PC-9 (cell line): ENCODE data around the gene RPA3. TPM values are rescaled to one million over a fixed set of nuclear protein-coding genes. Genes with fewer than 3 reads are reported as not detected.
"Not testable (repeated sequence)": the region's sequence is repeated elsewhere in the genome, so short reads cannot be mapped to it uniquely, and the experiment has no call there.

Experiments
- BruUV-seq: library from RNA; stranded (reverse); fragments of 400-500 nt; replicated peaks from 2 replicates; lab custom pipeline; 2021; lab: Mats Ljungman, UMichigan
- CTCF ChIA-PET: fragments of 300-600 bp; sonication (Branson Sonifier 250); formaldehyde crosslinking; loops from one replicate; lab custom pipeline; 2022; ENCODE audit warnings: antibody characterized with exemption; lab: Charles Lee
- POLR2A ChIA-PET: fragments of 300-600 bp; sonication (Branson Sonifier 250); formaldehyde crosslinking; loops from one replicate; lab custom pipeline; 2022; ENCODE audit warnings: antibody characterized with exemption; ENCODE audit not compliant: unreplicated experiment; lab: Charles Lee
- DNase-seq, 2 experiments: peaks; one replicate each; pipeline versions ENCODE4 v3.0.0 to v3.0.0-alpha.2; 2015 to 2022; ENCODE audit warnings: mixed read lengths in 1 of 2
- H2AFZ ChIP-seq: fragments of 200-600 bp; sonication (generic); 2 replicates; pipeline ENCODE4 v1.8.1; 2017; ENCODE audit warnings: antibody characterized with exemption
- H3F3A ChIP-seq: fragments of 200-600 bp; sonication (generic); 2 replicates; pipeline ENCODE4 v1.8.1; 2017; ENCODE audit warnings: antibody characterized with exemption, mild to moderate bottlenecking, low read depth; ENCODE audit not compliant: insufficient read depth
- H3K27ac ChIP-seq: fragments of 200-600 bp; sonication (generic); 2 replicates; pipeline ENCODE4 v1.6.1; 2016; ENCODE audit warnings: mixed run types
- H3K27me3 ChIP-seq: fragments of 200-600 bp; sonication (generic); 2 replicates; pipeline ENCODE4 v1.6.1; 2016; ENCODE audit warnings: low read depth, mixed run types; ENCODE audit not compliant: insufficient read depth
- H3K36me3 ChIP-seq: fragments of 200-600 bp; sonication (generic); 2 replicates; pipeline ENCODE4 v1.6.1; 2016; ENCODE audit warnings: low read depth, mixed run types
- H3K4me1 ChIP-seq: fragments of 200-600 bp; sonication (generic); replicated peaks from 2 replicates; pipeline ENCODE4 v1.6.1; 2016; ENCODE audit warnings: mixed run types; ENCODE audit not compliant: insufficient read depth
- H3K4me2 ChIP-seq: fragments of 200-600 bp; sonication (generic); 2 replicates; pipeline ENCODE4 v1.6.1; 2017; ENCODE audit warnings: mixed run types
- H3K4me3 ChIP-seq: fragments of 200-600 bp; sonication (generic); 2 replicates; pipeline ENCODE4 v1.6.1; 2016; ENCODE audit warnings: mixed run types
- H3K79me2 ChIP-seq: fragments of 200-600 bp; sonication (generic); 2 replicates; pipeline ENCODE4 v1.6.1; 2017; ENCODE audit warnings: low read depth, mixed run types
- H3K9me2 ChIP-seq: fragments of 200-600 bp; sonication (generic); 2 replicates; pipeline ENCODE4 v1.8.1; 2017; ENCODE audit warnings: mild to moderate bottlenecking; ENCODE audit not compliant: insufficient read depth
- H3K9me3 ChIP-seq: fragments of 200-600 bp; sonication (generic); 2 replicates; pipeline ENCODE4 v1.8.1; 2016; ENCODE audit warnings: low read depth; ENCODE audit not compliant: insufficient read depth
- H4K20me1 ChIP-seq: fragments of 200-600 bp; sonication (generic); 2 replicates; pipeline ENCODE4 v1.8.1; 2017; ENCODE audit not compliant: insufficient read depth
- EZH2 ChIP-seq: fragments of 200-600 bp; sonication (generic); IDR thresholded peaks from 2 replicates; pipeline ENCODE4 v1.8.0; 2017; ENCODE audit warnings: antibody characterized with exemption, low read depth
- intact Hi-C: fragments of 100-400 bp; cut with micrococcal nuclease; formaldehyde crosslinking; loops from one replicate; pipeline ENCODE4 v1.10.0; 2022; ENCODE audit not compliant: unreplicated experiment
- total RNA-seq: library from RNA; stranded (reverse); gene quantifications from 2 replicates; pipeline ENCODE4 v1.2.3, GENCODE V29; 2021
- TF ChIP-seq, protein P1 (sequence below): fragments of 200-600 bp; sonication (generic); conservative IDR thresholded peaks from 2 replicates; pipeline ENCODE4 v1.6.1; 2017; ENCODE audit warnings: mixed run types, antibody characterized with exemption, mild to moderate bottlenecking, moderate library complexity

RPA3 gene
- total RNA-seq, 1 experiment from 2014 or later: 166 TPM

DNA sequence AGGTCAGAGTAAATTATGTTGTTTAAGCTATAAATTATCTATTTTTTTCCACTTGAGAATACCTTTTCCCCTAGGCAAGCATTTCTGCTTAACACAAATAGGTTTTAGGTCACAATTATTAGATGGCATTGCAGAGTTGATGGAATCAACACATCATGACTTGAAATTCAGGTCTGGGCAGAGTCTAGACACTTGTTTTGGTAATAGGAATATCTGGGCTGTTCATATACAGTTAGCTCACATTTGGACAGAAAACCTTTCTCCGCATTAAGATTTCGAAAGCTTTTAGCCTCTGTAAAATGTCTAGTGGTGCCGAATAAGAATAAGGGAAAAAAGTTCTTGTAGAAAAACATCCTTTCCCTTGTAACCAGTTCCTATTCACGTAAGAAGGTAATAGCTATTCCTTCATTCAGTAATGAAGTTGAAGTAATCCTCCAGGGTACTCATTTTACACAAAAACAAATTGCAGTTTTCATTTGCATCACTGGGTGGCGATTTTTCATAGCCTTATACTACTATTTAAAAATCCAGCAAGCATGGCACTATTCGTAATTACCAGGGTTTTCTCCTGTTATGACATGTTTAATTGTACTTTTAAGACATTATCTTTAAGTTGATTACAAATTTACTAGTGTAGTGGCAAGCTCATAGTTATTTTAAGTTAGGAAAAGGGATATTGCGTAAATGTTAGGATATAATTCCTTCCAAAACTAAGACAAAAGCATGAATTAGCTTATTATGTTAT, 37.0 kb downstream of the RPA3 start:
- no peak overlapping the region for H2AFZ ChIP-seq
- no TSS peak for BruUV-seq

DNA sequence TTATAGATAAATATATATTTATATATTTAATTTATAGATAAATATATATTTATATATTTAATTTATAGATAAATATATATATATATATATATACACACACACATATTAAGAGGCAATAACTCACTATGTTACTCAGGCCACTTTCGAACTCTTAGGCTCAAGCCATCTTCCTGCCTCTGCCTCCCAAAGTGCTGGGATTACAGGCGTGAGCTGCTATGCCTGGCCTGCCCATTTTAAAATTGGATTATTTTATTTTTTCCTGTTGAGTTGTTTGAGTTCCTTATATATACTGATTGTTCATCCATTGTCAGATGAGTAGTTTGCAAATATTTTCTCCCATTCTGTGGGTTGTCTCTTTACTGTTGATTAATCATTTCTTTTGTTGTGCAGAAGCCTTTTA, 38.8 kb downstream of the RPA3 start:
- POLR2A ChIA-PET, BruUV-seq, CTCF ChIA-PET: not testable (repeated sequence)

More for the DNA sequence above, 37.0 kb downstream of the RPA3 start:
- Histone ChIP-seq H3K4me3 (peak overlapping the region; percentile 11; the same call in 1 of the 2 replicates), H3K4me2 (peak overlapping the region; percentile 52), H3K79me2 (0 out of 2 replicates have a peak, but pooled peaks cover 15% of the 10 kb centered on the region), H3K27ac (peak overlapping the region; percentile 38), H3K9me2 (0 out of 2 replicates have a peak, but pooled peaks cover 4% of the 10 kb centered on the region), H3K36me3 (peaks cover 3% of the 10 kb centered on the region; the same call in 1 of the 2 replicates), H3K4me1 (peaks cover 28% of the 10 kb centered on the region), H4K20me1 (no peaks in the 10 kb centered on the region), H3K9me3 (no peaks in the 10 kb centered on the region), H3K27me3 (no peaks in the 10 kb centered on the region), H3F3A (peaks cover 22% of the 10 kb centered on the region)
- intact Hi-C loops: loop anchor here (1.0 to 5.0 kb wide), 7 partner anchors 79 to 616 kb away; partner anchors contain the start of gene GLCCI1
- ChIA-PET POLR2A (interaction anchor here (0.6 to 0.7 kb wide), 6 partner anchors 17 to 360 kb away, joined by 3 to 8 read pairs (median 5); no protein-coding TSS in a partner anchor), CTCF (interaction anchor here (0.6 to 1.7 kb wide), 12 partner anchors 15 to 615 kb away, joined by 3 to 11 read pairs (median 4); partner anchors contain the start of genes GLCCI1 and RPA3)
- DNase-seq: peak; percentile 29 to 82
- TF ChIP-seq, protein P1, sequence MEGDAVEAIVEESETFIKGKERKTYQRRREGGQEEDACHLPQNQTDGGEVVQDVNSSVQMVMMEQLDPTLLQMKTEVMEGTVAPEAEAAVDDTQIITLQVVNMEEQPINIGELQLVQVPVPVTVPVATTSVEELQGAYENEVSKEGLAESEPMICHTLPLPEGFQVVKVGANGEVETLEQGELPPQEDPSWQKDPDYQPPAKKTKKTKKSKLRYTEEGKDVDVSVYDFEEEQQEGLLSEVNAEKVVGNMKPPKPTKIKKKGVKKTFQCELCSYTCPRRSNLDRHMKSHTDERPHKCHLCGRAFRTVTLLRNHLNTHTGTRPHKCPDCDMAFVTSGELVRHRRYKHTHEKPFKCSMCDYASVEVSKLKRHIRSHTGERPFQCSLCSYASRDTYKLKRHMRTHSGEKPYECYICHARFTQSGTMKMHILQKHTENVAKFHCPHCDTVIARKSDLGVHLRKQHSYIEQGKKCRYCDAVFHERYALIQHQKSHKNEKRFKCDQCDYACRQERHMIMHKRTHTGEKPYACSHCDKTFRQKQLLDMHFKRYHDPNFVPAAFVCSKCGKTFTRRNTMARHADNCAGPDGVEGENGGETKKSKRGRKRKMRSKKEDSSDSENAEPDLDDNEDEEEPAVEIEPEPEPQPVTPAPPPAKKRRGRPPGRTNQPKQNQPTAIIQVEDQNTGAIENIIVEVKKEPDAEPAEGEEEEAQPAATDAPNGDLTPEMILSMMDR: peak; percentile 84
- no peak for TF ChIP-seq EZH2

DNA sequence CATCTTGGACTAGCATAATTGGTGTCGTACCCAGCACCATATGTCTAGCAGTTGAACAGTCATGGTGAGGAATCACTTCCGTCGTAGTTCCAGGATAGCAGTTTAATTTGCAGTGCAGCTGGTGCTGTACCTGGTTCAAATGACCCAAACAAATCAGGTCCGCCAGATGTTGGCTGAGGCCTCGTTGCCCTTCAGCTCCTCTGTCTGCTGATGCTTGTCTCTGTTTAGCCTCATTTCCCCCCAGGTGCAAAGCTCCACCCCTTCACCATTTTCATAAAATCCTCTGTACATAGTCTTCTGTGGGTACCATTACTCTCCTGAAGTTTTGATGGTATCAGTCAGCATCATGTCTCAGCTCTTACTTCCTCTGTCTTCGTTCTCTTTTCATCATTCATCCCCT, 42.7 kb downstream of the RPA3 start:
- DNase-seq: no peak
- no peak overlapping the region for H3K4me2 ChIP-seq
- 0 out of 2 replicates have a peak, but pooled peaks cover 4% of the 10 kb centered on the region for H3K9me2 ChIP-seq
- no TSS peak for BruUV-seq
- no peak overlapping the region for H3K4me3 ChIP-seq
- TF ChIP-seq, protein P1: no peak
- no peak for TF ChIP-seq EZH2
- no peak overlapping the region for H2AFZ ChIP-seq
- peaks cover 15% of the 10 kb centered on the region for H3F3A ChIP-seq
- CTCF ChIA-PET: no interaction called here
- no peak overlapping the region for H3K27ac ChIP-seq
- POLR2A ChIA-PET: no interaction called here
- no peaks in the 10 kb centered on the region for H3K9me3 ChIP-seq
- intact Hi-C loops: no loop called here
- peaks cover 11% of the 10 kb centered on the region for H3K4me1 ChIP-seq
- no peaks in the 10 kb centered on the region; the same call in 1 of the 2 replicates for H4K20me1 ChIP-seq
- H3K79me2 ChIP-seq: 0 out of 2 replicates have a peak, but pooled peaks cover 8% of the 10 kb centered on the region
- H3K27me3 ChIP-seq: no peaks in the 10 kb centered on the region
- peaks cover 3% of the 10 kb centered on the region; the same call in 1 of the 2 replicates for H3K36me3 ChIP-seq

More for the DNA sequence above, 38.8 kb downstream of the RPA3 start:
- intact Hi-C loops: loop anchor here (2.0 to 5.0 kb wide), 6 partner anchors 81 to 618 kb away; partner anchors contain the start of gene GLCCI1
- Histone ChIP-seq H3K79me2 (0 out of 2 replicates have a peak, but pooled peaks cover 15% of the 10 kb centered on the region), H3K4me1 (peaks cover 28% of the 10 kb centered on the region), H3F3A (peaks cover 22% of the 10 kb centered on the region), H3K27ac (0 out of 2 replicates have a peak overlapping the region, but pooled peaks have one; percentile 38)
- not testable (repeated sequence) for H4K20me1 ChIP-seq, H3K9me2 ChIP-seq, H3K36me3 ChIP-seq, H3K9me3 ChIP-seq, H3K4me3 ChIP-seq, H2AFZ ChIP-seq, H3K4me2 ChIP-seq, H3K27me3 ChIP-seq, DNase-seq
